Cardiac fibroblast (primary cell): Measurements from ENCODE around the gene CYP2D6.
"Not testable (repeated sequence)": the region's sequence is repeated elsewhere in the genome, so short reads cannot be mapped to it uniquely, and the experiment has no call there.

Experiments used
- DNase-seq, 2 donors: peaks; one replicate each; pipeline versions ENCODE4 v3.0.0 to v3.0.0-alpha.2; 2010; ENCODE audit warnings: low read depth in 2 of 2
- H3K4me3 ChIP-seq, 2 donors: replicated peaks in 1 of 2; 1 replicate in 1 of 2; 2 replicates in 1 of 2; pipeline ENCODE4 v1.5.1; 2011; ENCODE audit warnings: low read depth in 2 of 2, low read length in 2 of 2, mild to moderate bottlenecking in 2 of 2, moderate library complexity in 1 of 2
- TF ChIP-seq, protein P1 (sequence below): IDR thresholded peaks from one replicate; pipeline ENCODE4 v1.5.1; 2011; ENCODE audit warnings: low read depth, mild to moderate bottlenecking, low read length, inconsistent platforms

CYP2D6 gene

DNA sequence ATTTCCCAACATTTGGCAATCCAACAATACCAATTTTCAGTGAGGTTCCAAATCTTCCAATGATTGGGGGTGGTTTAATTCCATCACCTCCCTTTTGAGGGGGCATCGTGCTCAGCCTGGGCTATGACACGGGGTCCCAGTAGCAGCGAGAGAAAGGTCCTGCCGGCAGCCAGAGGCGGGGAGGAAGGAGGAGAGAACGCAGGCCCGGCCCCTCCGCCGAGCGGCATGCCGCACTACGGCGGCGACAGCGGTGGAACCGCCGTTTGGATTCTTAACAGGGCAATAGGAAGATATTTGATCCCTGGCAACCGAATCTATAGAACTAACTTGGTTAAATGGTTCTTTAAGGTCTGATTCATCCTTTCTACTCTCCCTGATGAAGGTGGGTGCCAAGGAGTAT lies 21.8 kb downstream of the CYP2D6 start:
- DNase-seq, result no peak
- TF ChIP-seq, protein P1, sequence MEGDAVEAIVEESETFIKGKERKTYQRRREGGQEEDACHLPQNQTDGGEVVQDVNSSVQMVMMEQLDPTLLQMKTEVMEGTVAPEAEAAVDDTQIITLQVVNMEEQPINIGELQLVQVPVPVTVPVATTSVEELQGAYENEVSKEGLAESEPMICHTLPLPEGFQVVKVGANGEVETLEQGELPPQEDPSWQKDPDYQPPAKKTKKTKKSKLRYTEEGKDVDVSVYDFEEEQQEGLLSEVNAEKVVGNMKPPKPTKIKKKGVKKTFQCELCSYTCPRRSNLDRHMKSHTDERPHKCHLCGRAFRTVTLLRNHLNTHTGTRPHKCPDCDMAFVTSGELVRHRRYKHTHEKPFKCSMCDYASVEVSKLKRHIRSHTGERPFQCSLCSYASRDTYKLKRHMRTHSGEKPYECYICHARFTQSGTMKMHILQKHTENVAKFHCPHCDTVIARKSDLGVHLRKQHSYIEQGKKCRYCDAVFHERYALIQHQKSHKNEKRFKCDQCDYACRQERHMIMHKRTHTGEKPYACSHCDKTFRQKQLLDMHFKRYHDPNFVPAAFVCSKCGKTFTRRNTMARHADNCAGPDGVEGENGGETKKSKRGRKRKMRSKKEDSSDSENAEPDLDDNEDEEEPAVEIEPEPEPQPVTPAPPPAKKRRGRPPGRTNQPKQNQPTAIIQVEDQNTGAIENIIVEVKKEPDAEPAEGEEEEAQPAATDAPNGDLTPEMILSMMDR, result no peak

DNA sequence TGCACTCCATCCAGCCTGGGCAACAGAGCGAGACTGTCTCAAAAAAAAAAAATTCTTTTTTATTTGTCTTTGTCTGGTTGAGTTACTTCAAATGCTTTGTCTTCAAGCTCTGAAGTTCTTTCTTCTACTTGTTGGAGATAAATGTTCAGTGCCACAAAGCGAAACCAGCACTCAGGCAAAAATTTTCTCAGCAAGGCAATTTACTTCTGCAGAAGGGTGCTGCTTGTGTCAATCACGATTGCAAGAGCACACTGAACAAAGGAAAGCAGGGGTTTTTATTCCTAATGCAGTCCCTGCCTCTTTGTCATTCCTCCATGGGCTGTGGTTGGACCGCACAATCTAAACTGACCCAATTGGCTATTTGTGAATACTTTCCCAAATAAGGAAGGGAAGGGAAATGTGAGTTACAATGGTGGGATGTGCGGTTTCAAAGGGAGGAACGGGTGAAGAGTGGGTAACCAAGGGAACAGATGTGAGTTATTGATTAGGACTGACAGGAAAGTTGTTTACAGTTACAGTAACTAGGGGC lies 26.2 kb downstream of the CYP2D6 start:
- not testable (repeated sequence) for DNase-seq, H3K4me3 ChIP-seq

More for the DNA sequence above, 21.8 kb downstream of the CYP2D6 start:
- no peak overlapping the region for H3K4me3 ChIP-seq

DNA sequence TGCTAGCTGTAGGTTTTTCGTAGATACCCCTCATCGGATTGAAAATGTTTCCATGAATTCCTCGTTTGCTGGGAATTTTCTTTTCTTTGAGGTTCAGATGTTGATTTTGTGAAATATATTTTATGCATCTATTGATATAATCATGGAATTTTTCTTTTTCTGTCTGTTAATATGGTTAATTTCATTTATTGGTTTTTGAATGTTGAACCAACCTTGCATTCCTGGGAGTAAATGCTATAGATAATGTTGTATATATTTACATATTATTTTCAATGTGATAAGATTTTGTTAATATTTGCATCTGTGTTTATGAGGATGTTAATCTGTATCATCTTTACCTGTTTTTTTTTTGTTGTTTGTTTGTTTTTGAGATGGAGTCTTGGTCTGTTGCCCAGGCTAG lies 29.4 kb downstream of the CYP2D6 start:
- no peak for DNase-seq
- H3K4me3 ChIP-seq, result no peak overlapping the region
- TF ChIP-seq, protein P1, result no peak

DNA sequence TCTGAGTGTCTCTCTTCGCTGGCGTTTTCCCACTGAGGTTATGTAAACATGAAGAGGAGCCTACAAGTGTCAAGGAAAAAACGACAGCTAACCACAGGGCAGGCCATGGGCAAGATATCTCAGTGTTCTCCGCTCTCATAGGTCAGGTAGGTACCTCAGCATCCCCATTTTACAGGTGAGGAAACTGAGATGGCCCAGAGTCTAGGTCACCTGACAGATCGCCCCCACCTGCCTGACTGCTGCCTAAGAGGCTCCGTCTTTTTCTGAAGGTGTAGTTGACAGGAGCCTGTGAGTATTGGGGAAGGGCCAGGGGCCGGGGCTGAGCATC lies 39.2 kb downstream of the CYP2D6 start:
- TF ChIP-seq, protein P1, result no peak
- H3K4me3 ChIP-seq, result peak overlapping the region; percentile 93 to 96

DNA sequence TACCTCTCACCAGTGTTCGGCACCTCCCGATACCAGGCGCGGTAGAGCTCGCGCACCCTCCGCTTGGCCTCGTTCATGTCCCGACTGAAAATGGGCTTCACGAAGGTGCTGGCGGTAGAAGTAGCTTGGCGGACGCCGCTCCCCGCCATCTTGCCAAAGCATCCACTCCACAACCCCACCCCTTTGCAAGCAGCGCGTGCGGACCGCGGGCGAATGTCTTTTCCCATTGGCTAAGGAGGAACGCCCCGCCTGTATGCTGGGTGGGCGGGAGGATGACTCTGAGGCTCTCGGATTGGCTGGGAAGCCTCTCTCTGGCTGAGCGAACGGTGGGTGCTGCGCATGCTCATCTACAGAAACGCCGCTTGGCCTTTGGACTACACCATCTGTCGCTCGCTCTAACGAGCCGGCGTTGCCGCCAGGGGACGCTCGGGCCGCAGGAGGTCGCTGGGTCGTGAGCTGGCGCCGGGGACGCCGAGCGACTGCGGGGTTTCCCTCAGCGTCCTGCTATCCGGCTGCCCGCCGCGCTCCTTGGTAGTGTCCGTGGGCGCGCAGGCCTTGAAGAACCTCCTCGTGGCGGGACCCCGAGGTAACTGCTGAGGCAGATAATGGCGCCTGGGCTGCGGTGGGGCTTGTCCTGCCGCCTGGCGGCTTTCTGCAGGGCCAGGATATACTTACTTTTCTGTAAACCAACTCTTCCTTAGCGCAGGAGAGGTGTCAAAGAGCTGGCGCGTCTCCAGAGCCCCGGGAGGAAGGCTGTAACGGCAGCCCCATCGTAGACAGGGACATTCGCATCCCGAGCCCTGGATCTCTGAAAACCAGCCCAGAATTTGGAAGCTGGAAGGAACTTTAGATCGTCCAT lies 39.8 kb downstream of the CYP2D6 start, which contains the start of gene NDUFA6:
TSS of gene NDUFA6 (minus strand) at position 177 of the 859 bp plus-strand sequence. CDS start at position 149, 28 bp downstream.
- peak within 1 kb of the TSS; percentile 93 to 96 for H3K4me3 ChIP-seq
- DNase-seq, result peak; percentile 99

More for the DNA sequence above, 39.2 kb downstream of the CYP2D6 start:
- DNase-seq, result no peak

DNA sequence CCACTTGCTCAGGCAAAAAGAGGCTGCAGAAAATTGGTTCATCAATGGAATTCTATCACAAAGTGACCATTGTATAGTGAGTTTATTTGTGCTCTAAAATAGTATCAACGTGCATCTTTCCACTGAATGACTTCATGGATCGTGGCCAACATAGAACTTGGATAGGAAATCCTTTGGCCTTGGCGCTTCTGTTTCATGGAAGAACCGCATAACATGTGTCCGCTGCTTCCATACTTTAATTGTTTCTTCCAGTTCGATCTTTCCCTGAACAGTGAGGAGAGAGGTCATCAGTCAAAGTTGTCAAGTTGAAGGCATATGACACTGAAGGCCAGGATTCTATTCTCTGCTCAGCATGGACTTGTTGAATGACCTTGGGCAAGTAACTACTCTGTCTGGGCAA lies 44.6 kb downstream of the CYP2D6 start:
- TF ChIP-seq, protein P1, result no peak
- no peak for DNase-seq
- no peak overlapping the region for H3K4me3 ChIP-seq

More for the DNA sequence above, 39.8 kb downstream of the CYP2D6 start, which contains the start of gene NDUFA6:
- TF ChIP-seq, protein P1, result peak; percentile 63

DNA sequence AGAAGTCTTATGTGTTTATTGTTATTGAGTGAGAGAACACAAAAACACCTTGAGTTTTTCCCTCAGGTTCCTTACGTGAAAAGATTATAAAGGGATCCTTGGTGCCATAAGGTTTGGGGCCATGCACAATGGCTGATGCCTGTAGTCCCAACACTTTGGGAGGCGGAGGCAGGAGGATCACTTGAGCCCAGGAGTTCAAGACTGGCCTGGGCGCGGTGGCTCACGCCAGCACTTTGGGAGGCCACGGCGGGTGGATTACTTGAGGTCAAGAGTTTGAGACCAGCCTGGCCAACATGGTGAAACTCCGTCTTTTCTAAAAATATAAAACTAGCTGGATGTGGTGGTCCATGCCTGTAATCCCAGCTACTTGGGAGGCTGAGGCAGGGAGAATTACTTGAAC lies 45.7 kb downstream of the CYP2D6 start:
- DNase-seq, result no peak
- no peak overlapping the region for H3K4me3 ChIP-seq
- TF ChIP-seq, protein P1, result no peak
